SKM-1 treated with dmso at 0.1 percent for 144 hours (cell line): ENCODE data around the gene TMEM52B.
"Not testable (repeated sequence)": the region's sequence is repeated elsewhere in the genome, so short reads cannot be mapped to it uniquely, and the experiment has no call there.

Source experiments
- DNase-seq: peaks from one replicate; lab custom pipeline; 2025; ENCODE audit not compliant: unreplicated experiment; lab: John Stamatoyannopoulos, UW

TMEM52B gene

GRCh38 chr12:10211101-10211939 lies 32.5 kb downstream of the TMEM52B start:
- no peak for DNase-seq

GRCh38 chr12:10211940-10212738 lies 33.3 kb downstream of the TMEM52B start:
- DNase-seq = peak; percentile 52

- DNase-seq = peak; percentile 26
Measured at GRCh38 chr12:10212739-10213131, 33.9 kb downstream of the TMEM52B start, which contains the start of gene GABARAPL1. TSS of gene GABARAPL1 (plus strand) at chr12:10212877. CDS start at chr12:10213130, 253 bp downstream.

DNA sequence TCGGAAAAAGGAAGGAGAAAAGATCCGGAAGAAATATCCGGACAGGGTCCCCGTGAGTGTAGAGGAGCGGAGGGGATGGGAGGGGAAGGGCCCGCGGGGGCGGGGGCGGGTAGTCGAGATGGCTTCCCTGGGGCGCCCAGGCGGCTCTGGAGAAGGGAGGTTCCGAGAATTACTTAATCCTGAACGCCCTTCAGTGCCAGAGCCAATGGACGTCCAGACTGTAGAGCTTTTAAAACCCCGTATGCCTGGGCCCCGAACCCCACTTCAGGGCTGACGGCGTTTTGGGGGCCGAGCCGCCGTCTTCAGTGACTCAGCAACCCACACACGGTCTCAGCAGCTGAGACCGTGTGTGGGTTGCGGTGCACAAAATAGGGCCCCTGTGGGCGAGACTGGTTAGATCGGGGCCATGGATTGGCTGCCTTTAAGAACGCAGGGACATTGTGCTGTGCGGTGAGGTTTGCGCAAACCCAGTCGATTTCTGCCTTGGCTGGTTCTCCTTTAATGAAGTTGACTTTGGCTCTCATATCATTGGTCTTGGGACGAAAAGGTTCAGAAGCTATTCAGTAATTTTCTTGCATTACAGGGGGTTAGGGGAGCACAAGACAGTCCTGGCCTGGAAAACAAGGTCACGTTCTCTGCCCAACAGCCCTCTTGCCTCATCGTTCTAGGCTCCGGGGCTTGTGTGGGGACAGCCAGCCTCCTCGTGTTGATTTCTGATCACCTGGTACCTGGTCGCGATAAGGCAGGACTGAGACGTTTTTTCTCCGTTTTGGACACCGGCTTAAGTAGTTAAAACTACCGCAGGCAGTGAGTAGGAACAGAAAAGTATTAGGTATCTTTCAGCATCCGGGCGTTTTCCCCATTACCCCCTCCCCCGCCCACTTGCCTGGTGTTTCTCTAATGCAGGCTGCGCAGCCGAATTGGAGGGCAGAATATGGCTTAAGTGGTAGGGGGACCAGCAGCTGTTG lies 34.6 kb downstream of the TMEM52B start:
- peak; percentile 57 for DNase-seq

DNA sequence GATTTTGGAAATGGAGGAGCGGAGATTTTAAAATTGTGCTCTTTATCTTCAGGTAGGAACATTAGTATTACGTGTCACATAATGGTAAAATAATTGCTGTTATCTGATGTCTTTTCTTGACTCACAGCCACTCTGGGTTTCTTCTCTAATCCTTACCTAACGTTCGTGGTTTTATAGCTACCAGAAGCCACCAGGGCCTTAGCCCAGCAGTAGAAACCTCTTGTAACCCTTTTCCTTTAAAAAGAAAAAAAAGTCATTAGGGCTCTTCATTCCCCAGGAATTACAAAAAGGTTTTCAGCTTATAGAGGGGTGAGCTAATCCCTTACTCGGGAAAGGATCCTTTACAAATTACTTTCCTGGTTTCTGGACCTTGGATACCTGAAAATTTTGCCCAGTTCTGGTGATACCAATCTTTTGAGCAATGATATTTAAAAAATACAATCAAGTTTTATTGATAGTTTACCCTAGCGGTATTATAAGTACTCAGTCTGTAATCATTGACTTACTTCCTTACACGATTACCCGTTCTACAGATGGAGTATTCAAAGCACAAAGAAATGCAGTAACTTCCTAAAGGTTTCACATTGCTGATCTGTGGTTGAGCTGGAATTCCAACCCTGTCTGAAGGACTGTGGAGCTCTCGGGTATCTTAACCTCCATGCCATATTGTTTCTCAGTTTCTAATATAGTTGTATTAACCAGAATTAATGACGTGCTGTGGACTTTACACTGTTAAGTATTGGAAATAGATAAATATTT lies 35.5 kb downstream of the TMEM52B start:
- DNase-seq = no peak

DNA sequence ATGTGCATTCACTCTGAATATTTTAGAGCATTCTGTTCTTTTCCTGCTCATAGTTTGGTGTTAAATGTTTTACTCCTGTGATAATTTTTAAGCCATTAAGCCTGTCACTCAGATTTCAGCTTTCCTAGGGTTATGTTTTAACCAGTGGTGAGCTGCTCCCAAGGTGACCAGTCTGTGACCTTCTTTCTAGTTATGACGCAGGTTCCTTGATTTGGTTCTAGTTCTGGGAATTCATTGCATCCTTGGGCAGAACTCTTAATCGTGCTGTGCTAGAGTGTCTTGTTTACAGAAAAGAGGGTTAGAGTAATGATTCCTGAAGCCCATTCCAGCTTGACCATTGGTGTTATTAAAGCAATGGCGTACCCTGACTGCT lies 36.0 kb downstream of the TMEM52B start:
- no peak for DNase-seq

GRCh38 chr12:10215436-10215835 lies 36.6 kb downstream of the TMEM52B start:
- DNase-seq = no peak

DNA sequence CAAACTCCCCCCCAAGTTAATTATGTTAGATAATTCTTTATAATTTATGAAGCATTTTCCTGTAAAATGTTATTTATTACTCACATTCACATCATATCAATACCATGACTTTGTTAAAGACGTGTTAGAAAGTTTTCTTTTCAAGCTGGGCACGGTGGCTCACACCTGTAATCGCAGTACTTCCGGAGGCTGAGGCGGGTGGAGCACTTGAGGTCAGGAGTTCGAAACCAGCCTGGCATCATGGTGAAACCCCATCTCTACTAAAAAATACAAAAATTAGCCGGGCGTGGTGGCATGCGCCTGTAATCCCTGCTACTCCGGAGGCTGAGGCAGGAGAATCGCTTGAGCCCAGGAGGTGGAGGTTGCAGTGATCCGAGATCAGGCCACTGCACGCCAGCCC lies 37.1 kb downstream of the TMEM52B start:
- DNase-seq = not testable (repeated sequence)

- no peak for DNase-seq
Measured at GRCh38 chr12:10218021-10218420, 39.2 kb downstream of the TMEM52B start.

GRCh38 chr12:10220398-10221077 lies 41.7 kb downstream of the TMEM52B start:
- no peak for DNase-seq

- no peak for DNase-seq
Measured at GRCh38 chr12:10221846-10222245, 43.0 kb downstream of the TMEM52B start.

DNA sequence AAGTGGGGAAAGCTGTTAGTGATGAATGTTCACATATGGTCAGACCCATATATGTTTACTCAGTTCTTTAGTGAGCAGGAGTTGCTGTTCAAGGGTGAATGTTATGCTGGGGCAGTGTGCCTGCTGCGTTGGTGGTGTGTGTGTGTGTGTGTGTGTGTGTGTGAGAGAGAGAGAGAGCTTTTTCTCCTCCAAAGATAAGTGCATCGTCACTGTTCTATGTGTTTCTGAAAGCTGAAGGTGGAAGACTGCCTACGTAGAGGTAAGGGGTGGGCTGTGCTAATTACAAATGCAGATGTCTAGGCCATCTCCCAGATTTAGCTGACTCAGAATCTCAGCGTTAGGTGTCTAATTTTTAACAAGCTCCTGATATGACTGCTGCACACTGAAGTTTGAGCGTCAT lies 44.4 kb downstream of the TMEM52B start:
- no peak for DNase-seq

- DNase-seq = not testable (repeated sequence)
Measured at GRCh38 chr12:10225426-10225825, 46.6 kb downstream of the TMEM52B start.

GRCh38 chr12:10226086-10226485 lies 47.3 kb downstream of the TMEM52B start:
- no peak for DNase-seq

DNA sequence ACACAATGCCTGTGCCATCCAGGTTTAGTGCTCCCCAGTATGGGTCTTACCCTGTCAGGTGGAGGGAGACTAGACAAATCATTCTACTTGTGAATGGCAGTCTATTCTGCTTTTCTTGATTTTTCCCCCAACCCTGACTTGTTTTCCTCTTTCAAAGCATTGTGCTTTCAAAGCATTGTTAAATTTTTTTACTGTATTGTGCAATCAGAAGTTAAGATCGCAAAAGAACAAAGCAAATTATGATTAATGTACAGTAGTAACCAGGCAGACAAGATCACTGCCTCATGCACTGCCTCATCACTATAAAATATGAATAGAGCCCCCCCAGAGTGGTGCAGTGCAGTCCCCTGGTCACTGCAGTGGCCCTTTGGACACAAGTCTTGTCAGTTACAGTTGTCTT lies 47.9 kb downstream of the TMEM52B start:
- no peak for DNase-seq

DNA sequence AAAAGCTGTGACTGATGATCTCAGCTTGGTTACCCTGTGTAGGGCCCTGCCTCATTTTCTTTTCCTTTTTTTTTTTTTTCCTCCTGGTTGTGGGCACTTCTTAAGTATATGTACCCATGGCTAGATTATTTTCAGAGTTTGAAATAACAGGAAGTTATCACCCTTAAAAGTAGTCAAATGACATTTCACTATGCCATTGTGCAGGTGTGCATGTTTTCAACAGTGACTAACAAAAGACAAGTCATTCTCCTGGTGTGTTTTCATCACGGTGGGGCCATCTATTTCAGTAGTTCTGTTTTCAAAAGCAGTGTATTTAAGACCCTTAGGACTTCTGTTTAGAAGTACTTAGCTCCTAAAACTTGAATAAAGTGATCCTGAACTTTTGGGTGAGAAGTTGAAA lies 48.8 kb downstream of the TMEM52B start:
- DNase-seq = no peak

GRCh38 chr12:10234562-10234961 lies 55.7 kb downstream of the TMEM52B start:
- DNase-seq = no peak

DNA sequence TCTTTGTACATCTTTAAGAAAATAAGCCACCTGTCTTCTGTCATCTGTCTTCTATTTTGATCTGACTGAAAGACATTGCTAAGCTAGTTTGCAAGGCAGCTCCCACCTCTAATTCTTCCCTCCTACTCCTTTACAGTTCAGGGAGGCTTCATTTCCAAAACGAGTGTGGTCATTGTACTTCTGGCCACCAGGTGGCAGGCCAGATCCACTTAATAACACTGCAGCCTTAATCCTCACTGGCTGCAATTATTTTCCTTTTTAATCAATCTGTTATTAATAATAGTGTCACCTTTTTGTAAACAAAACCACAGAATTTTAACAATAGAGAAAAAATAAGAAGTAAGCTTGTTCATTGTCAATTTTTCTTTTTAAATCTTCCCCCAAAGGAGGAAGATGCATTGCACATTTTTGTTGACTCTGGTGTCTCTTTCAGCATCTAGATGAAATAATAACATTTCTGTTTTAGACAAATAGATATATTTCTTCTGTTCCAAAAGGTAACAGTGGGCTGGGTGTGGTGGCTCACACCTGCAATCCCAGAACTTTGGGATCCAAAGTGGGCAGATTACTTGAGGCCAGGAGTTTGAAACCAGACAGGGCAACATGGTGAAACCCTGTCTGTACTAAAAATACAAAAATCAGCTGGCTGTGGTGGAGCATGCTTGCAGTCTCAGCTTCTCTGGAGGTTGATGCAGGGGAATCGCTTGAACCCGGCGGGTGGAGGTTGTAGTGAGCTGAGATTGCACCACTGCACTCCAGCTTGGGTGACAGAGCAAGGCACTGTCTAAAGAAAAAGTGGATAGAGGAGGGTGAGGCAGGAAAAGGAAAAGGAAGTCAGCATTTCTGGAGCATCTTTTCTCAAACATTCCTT lies 57.2 kb downstream of the TMEM52B start:
- peak; percentile 32 for DNase-seq

GRCh38 chr12:10236720-10237119 lies 57.9 kb downstream of the TMEM52B start:
- no peak for DNase-seq
